ENCODE measurements around the gene BIN2. TPM values are rescaled to one million over a fixed set of nuclear protein-coding genes. Genes with fewer than 3 reads are reported as not detected.
"Not testable (repeated sequence)": the region's sequence is repeated elsewhere in the genome, so short reads cannot be mapped to it uniquely, and the experiment has no call there.

Gene BIN2
- total RNA-seq, 1 experiment from 2014 or later = not detected

DNA sequence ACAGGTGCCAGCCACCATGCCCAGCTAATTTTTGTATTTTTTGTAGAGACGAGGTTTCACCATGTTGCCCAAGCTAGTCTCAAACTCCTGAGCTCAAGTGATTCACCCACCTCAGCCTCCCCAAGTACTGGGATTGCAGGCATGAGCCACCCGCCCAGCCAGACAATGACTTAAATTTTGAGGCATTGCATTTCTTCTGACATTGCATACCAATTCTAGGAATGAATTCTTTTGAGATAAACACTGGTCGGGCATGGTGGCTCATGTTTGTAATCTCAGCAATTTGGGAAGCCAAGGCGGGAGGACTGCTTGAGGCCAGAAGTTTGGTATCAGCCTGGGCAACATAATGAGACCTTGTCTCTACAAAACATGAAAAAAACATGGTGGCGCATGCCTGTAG lies 25.1 kb upstream of the BIN2 start:
- no peak for DNase-seq (ENCODE audit: low spot score)
- in situ Hi-C loops (cut with HindIII; ENCODE audit: low sequenced_read_pairs) = no loop called here

DNA sequence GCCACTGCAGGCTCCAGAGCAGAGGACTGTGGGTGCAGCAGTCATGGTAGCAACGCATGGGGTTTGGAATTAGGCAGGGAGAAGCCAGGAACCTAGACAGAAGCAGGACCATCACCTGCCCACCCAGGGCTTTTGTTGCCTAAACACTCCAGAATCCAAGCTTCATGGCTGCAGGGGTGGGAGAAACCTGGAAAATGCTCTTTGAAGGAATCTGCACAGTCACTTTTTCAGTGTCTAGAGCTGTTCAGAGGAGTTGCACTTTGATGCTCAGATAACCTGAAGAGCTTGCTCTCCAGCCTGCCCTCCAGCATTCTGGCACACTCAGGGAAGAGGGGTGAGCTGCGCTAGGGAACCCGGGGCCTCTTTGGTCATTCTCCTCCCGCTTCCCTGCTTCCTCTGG lies 24.1 kb upstream of the BIN2 start:
- no peak for DNase-seq (ENCODE audit: low spot score)
- in situ Hi-C loops (cut with HindIII; ENCODE audit: low sequenced_read_pairs) = no loop called here

DNA sequence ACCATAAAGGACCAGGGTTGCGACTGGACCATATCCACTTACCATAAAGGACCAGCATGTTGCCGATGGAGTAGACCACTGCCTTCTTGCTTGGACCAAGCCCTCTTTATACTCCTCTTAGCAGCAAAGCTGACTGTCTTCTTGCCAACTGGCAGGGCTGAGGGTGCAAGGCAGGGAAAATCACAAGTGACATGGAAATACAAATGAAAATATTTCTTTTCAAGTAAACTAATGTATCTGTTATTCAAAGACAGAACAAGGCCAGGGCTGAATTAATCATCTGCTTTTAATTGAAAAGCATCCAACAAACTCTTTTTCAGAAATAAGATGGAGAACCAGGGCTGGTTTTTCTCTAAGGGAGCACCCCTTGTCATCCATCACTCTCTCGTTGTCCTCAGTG lies 22.6 kb upstream of the BIN2 start, which contains the start of gene CELA1:
Gene CELA1 (minus strand): TSS at position 99 of the 400 bp plus-strand sequence. CDS start 41 bp downstream, at position 58.
- in situ Hi-C loops (cut with HindIII; ENCODE audit: low sequenced_read_pairs) = no loop called here

DNA sequence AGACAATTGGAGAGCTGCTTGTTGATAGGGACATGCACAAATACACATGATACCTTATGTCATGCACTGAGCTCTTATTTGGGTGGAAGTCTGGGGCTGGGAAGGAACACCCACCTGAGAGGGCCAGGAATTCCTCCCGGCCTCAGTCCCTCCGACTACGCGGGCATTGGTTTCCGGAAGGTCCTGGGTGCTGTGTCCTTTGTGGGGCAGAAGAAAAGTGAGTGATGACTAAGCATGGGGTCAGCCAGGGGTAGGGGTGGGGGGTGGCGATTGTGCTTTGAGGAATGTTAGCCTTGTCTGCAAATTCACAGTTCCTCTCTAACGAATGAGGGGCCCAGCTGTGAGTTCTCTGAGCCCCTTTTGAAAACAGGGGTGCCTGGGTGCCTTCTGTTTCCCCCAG lies 21.7 kb upstream of the BIN2 start:
- in situ Hi-C loops (cut with HindIII; ENCODE audit: low sequenced_read_pairs) = no loop called here
- DNase-seq (ENCODE audit: low spot score) = no peak

More for the DNA sequence above, 22.6 kb upstream of the BIN2 start, which contains the start of gene CELA1:
- no peak for DNase-seq (ENCODE audit: low spot score)

DNA sequence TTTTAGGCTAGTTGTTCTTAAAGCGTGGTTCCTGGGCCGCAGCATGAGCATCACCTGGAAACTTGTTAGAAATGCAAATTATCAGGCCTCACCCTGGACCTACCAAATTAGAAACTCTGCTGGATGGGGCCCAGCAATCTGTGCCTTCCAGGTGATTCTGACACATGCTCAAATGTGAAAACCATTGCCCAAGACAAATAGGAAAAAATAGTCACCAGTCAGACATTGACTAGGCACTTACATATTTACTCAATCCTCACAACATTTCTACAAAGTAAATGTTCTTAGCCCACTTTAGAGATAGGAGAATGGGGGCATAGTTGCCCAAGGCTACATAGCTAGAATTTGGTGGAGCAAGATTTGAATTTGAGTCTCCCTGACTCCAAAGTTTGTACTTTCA lies 19.2 kb upstream of the BIN2 start:
- in situ Hi-C loops (cut with HindIII; ENCODE audit: low sequenced_read_pairs) = no loop called here
- DNase-seq (ENCODE audit: low spot score) = no peak

DNA sequence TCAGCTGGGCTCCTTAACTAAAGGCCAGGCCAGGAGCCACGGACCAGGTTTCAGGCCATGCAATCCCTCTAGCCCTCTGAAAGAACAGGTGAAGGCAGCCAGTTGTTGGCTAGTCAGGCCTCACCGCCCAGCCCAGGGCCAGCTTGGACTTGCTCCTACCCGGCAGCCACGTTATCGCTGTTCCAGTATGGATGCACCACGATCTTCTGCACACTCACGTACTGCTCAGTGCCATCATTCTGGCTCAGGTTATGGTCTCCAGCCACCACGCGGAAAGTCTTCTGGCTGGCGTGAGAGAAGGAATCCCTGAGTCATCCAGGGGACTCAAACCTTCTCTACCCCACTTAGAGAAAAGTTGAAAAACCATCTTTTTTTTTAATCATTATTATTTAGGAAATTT lies 18.4 kb upstream of the BIN2 start:
- in situ Hi-C loops (cut with HindIII; ENCODE audit: low sequenced_read_pairs) = no loop called here
- DNase-seq (ENCODE audit: low spot score) = no peak

DNA sequence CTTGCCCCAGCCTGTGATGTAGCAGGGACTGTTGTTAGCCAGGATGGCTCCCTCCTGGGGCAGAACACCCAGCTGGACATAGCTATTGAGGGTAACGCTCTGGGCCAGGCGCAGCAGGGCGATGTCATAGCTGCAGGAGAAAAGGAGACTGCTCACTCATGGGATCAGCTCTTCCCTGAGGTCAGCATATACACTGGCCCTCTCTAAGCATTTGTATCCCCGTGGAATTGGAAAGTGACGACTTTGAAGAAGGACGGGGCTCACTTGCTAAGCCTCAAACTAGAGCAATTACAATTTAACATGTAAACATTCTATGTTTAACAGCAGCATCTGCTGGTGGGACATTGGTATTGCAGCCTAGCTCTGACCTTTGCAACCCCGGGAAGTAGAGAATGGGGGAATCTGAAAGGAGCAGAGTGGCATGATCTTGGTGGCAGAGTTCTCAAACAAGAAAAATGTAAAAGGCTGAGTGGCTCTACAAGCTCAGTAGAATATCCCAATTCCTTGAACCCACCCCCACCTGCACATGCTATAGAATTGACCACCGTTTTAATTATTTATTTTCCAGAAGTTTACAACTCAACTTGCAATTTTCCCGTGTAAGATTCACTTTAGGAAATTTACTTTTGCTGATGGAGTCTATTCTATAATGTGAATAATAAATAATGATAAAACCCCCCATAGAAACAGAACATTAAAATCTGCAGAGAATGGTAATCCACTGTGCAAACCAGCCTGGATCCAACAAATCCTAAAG lies 17.5 kb upstream of the BIN2 start:
- DNase-seq (ENCODE audit: low spot score) = peak; percentile 79
- in situ Hi-C loops (cut with HindIII; ENCODE audit: low sequenced_read_pairs) = no loop called here

DNA sequence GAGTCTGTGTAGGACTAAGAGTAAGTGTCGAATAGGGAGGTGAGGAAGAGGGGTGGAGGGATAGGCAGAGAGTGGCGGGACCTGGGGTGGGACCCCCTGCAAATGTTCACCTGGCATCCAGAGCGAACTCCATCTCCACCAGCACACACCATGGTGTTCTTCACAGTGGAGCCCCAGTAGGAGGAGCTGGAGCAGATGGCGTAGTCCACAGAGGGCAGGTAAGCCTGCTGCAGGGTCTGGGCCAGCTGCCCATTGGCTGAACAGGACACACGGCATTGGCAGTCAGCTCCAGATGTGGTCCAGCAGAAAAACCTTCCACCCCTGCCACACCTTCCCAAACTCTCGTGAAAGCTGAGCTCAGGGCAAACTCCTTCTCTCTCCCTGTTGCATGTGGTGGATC lies 15.8 kb upstream of the BIN2 start:
- in situ Hi-C loops (cut with HindIII; ENCODE audit: low sequenced_read_pairs) = no loop called here
- no peak for DNase-seq (ENCODE audit: low spot score)

DNA sequence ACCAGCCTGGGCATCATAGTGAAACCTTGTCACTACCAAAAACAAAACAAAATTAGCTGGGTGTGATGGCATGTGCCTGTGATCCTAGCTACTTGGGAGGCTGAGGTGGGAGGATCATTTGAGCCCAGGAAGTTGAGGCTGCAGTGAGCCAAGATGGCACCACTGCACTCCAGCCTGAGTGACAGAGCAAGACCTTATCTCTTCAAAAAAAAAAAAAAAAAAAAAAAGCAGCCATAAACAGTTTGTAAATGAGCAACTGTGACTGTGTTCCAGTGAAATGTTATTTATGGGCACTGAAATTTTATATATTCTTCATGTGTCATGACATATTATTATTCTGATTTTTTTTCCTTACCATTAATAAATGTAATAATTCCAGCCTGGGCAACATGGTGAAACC lies 13.4 kb upstream of the BIN2 start:
- DNase-seq (ENCODE audit: low spot score); in situ Hi-C loops (cut with HindIII; ENCODE audit: low sequenced_read_pairs): not testable (repeated sequence)

DNA sequence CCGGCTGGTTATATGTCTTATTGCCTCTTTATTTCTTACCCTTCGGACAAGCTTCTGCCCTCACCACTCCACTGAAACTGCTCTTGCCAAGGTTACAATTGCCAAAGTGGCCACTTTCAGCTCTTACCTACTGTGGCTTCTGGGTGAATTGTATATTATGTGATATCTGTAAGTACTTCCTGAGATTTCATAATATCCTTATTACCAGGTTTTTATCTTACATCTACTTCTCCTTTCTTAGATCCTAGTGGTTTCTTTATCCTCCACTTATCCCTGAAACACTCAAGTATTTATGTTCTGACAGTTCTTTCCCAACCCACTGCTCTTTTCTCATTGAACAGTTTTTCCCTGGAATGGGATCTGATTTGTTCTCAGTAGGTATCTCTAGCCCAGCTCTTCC lies 12.0 kb upstream of the BIN2 start:
- in situ Hi-C loops (cut with HindIII; ENCODE audit: low sequenced_read_pairs) = no loop called here

DNA sequence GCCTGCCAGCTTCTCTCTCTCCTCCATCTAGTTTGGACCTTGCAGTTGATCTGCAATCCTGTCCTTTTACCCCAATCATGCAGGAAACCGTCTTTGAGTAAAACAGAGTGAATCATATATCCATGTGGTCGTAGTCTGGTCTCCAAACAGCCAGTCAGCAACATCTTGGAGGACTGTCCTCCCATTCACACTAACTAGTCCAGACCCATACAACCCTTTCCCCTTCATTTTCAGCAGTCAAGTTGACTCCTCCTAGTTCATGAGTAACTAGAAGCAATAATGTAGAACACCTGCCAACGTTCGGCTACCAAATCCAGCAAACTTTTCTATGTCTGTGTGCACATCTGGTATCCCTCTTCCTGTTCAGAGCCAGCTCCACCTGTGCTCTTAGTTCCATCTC lies 10.8 kb upstream of the BIN2 start:
- in situ Hi-C loops (cut with HindIII; ENCODE audit: low sequenced_read_pairs) = no loop called here

More for the DNA sequence above, 12.0 kb upstream of the BIN2 start:
- DNase-seq (ENCODE audit: low spot score) = no peak

DNA sequence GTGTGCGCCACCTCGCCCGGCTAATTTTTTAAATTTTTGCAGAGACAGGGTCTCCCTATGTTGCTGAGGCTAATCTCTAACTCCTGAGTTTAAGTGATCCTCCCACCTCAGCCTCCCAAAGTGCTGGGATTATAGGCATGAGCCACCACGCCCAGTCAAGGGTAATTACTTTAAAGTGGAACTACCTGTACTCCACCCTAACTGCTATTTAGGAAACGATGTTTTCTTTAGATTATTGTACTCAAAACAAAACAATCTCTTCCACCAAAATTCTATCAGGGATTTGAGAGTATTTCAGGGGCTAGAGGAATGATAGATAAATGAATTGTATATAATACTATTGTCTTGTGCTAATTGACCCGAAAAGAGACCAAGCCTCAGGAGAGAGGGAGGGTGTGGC lies 9.6 kb upstream of the BIN2 start:
- in situ Hi-C loops (cut with HindIII; ENCODE audit: low sequenced_read_pairs) = no loop called here
- DNase-seq (ENCODE audit: low spot score) = no peak

More for the DNA sequence above, 10.8 kb upstream of the BIN2 start:
- DNase-seq (ENCODE audit: low spot score) = no peak

DNA sequence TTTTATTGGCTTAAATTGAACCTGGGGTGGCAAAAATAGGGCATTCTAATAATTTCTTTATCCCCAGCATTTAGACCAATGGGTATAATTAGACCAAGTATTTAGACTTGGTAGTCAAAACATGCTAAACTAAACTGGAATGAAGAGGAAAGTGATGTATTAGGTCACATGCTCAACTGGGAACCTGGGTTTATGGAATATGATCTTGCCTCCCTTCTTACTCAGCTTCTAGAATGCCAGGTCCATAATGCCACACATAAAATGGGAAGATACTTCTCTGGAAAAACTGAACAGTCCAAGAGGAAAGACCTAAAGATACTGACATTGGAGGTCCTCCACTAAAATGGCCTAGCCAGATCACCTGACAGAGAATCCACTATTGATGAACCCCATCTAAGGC lies 6.2 kb upstream of the BIN2 start:
- DNase-seq (ENCODE audit: low spot score) = no peak
- in situ Hi-C loops (cut with HindIII; ENCODE audit: low sequenced_read_pairs) = no loop called here

DNA sequence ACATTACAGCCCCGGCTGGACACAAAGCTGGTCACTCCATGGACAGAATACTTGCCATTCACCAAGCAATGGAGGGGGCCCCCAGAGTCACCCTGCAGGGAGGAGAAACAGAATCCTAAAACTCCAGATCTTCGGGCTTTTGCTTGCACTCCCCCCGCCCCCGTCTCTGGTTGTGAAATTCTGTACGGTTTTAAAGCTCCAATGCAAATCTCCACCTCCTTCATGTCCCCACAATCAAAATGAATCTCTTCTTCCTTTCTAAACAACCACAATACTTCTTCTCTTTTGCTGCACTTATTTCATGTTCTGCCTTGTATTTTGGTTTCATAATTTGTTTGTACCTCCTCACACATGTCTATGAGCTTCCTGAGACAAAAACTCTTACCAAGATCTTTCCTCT lies 5.8 kb upstream of the BIN2 start:
- in situ Hi-C loops (cut with HindIII; ENCODE audit: low sequenced_read_pairs) = no loop called here
- no peak for DNase-seq (ENCODE audit: low spot score)

DNA sequence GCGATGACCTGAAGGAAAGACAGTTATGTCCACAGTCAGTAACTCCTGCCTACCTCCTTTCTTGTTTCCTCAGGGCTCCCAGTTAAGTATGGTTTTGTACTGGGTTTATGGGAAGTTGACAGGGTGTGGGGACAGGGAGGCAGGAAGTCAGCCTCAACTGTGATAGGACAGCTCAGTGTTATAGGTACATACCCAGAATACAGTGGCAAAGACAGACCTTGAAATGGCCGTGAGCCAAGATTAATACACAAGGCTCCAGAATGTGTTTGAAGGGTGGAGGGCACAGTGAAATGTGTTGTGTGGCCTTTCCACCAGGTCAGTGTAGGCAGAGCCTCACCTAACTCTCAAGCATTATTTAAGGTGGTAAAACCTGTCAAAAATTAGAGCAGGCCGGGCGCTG lies 4.6 kb upstream of the BIN2 start:
- in situ Hi-C loops (cut with HindIII; ENCODE audit: low sequenced_read_pairs) = no loop called here
- DNase-seq (ENCODE audit: low spot score) = no peak

DNA sequence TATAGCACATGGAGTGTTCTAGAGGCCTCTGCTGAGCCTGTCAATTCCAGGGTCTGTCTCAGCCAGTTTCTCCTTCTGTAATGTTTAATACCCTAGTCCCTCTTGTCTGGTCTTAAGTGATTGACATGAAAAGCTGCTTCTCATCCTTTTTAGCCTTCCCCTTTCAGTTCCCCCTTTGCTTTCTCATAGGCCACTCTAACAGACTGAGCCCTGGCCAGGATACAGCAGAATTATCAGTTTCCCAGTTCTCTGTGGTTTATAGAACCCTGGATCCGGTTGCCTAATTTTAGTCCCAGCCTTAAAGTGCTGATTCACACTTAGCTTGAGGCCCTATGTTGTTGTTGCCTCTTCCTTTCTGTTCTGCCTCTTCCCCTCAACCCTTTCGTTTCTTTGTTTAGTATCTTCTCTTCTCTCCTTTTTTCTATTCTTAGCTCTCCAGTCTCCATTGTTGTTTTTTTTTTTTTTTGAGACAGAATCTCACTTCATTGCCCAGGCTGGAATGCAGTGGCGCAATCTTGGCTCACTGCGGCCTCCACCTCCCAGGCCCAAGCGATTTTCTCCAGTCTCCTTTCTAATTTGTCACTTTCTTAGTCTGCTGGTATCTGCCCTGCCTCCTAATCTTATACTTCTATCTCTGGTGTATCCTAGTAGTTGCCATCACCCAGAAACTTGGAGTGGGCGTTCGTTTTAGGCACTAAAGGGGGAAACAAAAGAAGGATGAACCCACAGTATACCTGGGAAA lies 2.9 kb upstream of the BIN2 start:
- DNase-seq (ENCODE audit: low spot score) = peak; percentile 5
- in situ Hi-C loops (cut with HindIII; ENCODE audit: low sequenced_read_pairs) = no loop called here

DNA sequence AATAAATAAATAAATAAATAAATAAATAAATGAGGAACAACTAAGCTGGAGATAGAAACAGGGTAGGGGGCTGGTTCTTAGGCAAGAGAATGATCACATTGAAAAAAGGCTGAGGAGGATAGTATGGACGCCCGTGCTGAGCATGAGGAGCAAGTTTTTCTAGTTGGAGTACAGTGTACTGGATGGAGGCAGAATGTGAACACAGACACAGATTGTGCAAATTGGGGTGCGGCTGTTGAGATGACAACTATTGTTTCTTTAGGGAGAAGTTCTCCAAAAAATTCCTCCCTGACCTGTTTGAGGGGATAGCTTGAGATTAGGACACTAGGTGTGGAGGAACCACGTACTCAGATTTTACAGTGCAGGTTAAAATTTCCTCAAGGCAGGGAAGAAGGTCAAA lies 979 bp upstream of the BIN2 start:
- in situ Hi-C loops (cut with HindIII; ENCODE audit: low sequenced_read_pairs) = no loop called here
- DNase-seq (ENCODE audit: low spot score) = no peak

DNA sequence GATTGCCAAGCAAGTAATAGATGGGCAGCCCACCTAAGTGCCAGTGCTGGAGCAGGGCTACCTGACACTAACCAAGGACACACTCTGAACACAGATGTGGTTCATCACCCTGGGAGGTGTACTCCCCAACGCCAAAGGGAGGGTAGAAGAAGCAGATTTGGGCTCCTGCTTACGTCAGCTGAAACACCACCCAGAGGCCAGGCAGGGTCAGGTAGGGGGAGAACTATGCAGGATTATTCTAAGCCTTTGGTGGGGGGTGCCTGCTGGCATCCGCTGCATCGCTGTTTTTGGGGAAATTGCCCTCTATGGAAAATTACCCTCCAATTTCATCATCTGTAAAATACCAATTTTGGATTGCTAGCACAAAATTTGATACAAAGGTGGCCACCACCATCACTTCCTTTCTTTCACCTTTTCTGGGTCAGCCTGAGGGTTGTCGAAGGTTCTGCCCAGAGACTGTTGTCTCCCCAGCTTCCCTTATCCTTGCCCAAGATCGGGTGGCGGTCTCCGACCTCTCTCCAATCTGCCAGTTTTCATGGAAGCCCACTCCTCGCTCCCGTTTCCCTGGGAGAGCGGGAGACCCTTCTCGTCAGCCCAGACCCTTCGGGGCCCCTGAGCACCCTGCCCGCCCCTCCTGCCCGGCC lies 535 bp downstream of the BIN2 start:
- in situ Hi-C loops (cut with HindIII; ENCODE audit: low sequenced_read_pairs) = no loop called here
- DNase-seq (ENCODE audit: low spot score) = no peak

DNA sequence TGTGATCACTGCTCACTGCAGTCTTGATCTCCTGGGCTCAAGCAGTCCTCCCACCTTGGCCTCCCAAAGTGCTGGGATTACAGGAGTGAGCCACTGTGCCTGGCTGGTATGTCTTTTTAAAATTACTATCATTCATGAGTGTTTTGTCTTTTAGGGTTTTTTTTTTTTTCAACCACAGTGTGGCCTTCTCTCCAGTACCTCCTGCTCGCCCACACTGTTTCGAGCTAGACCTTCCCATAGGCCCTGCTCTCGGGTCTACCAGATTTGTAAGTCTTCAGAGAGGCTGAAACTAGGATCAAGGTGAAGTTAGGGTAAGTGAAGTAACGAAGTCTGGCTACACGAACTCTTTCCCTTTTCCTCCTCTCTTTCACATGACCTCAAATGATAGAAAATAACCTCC lies 1.5 kb downstream of the BIN2 start:
- no peak for DNase-seq (ENCODE audit: low spot score)
- in situ Hi-C loops (cut with HindIII; ENCODE audit: low sequenced_read_pairs) = no loop called here

DNA sequence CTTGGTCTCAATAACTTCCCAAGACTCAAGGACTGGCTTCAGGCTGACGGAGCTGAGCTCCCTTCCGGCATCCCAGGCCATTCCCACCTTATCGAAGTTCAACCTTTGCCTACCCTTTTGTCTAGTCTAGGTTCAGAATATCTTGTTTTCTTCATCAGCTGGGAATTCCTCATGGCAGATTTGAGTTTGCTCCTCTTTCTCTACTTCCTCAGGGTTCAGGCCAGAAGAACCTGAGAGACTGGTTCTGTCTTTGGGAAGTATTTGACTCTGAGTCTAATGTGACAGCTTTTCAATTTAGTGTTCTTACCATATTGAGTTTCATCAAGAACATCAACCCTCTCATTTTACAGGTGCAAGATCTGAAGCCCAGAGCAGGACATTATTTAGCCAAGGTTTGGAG lies 2.1 kb downstream of the BIN2 start:
- no peak for DNase-seq (ENCODE audit: low spot score)
- in situ Hi-C loops (cut with HindIII; ENCODE audit: low sequenced_read_pairs) = no loop called here
